ENCODE data around the gene KRTAP2-4.
"Not testable (repeated sequence)": the region's sequence is repeated elsewhere in the genome, so short reads cannot be mapped to it uniquely, and the experiment has no call there.

Gene KRTAP2-4

GRCh38 chr17:41069031-41069430 lies 3.4 kb upstream of the KRTAP2-4 start:
- no peak for DNase-seq

DNA sequence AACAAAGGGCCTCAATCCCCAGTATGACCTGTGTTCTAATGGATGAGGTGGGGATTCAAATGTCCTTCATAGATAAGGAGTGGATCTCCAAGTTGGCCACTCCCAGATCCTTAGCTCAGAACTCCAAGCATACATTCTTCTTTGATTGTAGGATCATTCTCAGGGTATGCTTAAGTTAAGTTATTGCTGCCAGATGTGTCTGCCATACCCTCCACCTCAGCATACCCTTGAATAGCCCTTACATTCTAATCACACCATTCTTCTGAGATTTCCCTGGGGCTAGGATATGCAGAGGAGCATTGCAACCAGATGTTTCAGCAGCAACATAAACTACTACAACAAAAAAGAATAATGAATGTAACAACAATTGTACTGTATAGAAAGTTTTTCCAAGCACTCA lies 1.6 kb upstream of the KRTAP2-4 start:
- DNase-seq, result no peak

- not testable (repeated sequence) for DNase-seq
These were observed 526 bp downstream of the KRTAP2-4 start for GRCh38 chr17:41065016-41065689.

GRCh38 chr17:41064301-41064700 lies 1.4 kb downstream of the KRTAP2-4 start:
- DNase-seq, result no peak

DNA sequence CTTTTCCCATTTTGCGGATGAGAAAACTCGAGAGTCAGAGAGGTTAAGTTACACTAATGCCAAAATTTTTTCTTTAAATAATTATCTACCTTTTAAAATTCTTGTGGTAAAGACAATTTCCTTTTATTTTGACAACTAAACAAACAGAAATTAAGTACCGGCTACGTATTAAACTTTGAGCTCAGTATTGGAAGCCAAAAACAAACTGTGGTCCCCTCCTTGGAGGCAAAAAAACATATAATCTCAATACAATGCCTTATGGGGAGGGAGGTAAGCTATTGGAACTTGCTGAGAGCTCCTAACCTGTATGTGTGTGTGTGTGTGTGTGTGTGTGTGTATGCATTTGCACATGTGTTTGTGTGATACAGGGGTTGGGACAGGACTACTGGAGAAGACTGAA lies 2.2 kb downstream of the KRTAP2-4 start:
- DNase-seq, result no peak

DNA sequence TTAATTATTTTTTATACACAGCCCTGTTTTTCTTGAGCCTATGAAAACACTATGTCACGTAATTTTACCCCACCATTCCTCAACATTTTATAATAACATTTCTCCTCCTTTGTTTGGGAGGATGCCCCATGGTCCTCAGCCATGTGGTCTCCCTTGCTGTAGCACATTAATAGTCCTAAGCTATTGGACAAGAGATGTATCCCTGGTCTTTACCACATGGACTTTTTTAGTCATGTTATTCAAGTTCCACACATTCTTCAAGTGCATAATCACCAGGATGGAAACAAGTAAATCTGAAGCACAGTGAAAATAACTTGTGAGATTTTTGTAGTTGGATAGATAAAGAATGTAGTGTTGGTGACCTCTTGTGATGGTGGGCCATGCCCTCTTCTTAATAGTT lies 3.7 kb downstream of the KRTAP2-4 start:
- DNase-seq, result peak; percentile 61

- DNase-seq, result peak; percentile 90
These were observed 5.6 kb downstream of the KRTAP2-4 start, which contains the start of gene KRTAP2-3 for GRCh38 chr17:41060052-41060604. Gene KRTAP2-3 (minus strand): TSS chr17:41060114. CDS start chr17:41060050, 64 bp downstream.

GRCh38 chr17:41059276-41060051 lies 6.2 kb downstream of the KRTAP2-4 start:
- peak; percentile 69 for DNase-seq

- no peak for DNase-seq
These were observed 6.9 kb downstream of the KRTAP2-4 start for GRCh38 chr17:41058741-41059140.

- DNase-seq, result no peak
These were observed 8.1 kb downstream of the KRTAP2-4 start for GRCh38 chr17:41057547-41057946.

- DNase-seq, result not testable (repeated sequence)
These were observed 10.5 kb downstream of the KRTAP2-4 start, which contains the start of gene KRTAP2-2 for GRCh38 chr17:41055130-41055529. Gene KRTAP2-2 (minus strand): TSS chr17:41055230. CDS start chr17:41055211, 19 bp downstream.

DNA sequence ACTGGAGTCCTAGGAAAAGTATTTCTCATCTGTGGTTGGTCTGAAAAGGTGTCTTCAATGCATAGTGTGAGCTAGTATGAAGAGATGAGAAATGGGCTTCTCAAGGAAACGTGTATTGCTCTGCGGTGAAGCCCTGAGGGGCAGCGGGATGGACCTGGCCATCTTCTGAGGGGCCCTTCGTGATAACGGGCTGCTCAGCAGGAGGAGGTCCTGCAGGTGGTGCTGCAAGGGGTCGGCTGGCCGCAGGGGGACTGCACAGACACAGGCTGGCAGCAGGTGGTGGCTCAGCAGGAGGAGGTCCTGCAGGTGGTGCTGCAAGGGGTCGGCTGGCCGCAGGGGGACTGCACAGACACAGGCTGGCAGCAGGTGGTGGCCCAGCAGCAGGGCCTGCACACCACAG lies 11.1 kb downstream of the KRTAP2-4 start:
- not testable (repeated sequence) for DNase-seq

DNA sequence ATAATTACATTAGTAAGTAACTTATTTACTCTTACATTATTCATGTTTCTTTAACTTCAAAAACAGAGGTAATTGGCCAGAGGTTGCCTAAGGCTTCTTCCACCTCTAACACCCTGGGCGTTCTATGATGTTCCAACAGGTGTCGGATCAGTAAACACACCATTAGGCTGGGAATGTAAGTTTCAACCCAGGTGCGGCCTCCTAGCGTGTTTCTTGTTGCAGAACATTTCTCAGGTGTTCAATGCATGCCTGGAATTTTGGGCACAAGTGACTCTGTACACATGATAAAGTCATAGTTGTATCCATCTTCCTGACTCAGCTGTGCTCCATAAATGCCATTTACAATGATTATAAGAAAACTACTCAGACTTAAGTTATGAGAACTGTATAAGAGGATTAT lies 11.7 kb downstream of the KRTAP2-4 start:
- no peak for DNase-seq

DNA sequence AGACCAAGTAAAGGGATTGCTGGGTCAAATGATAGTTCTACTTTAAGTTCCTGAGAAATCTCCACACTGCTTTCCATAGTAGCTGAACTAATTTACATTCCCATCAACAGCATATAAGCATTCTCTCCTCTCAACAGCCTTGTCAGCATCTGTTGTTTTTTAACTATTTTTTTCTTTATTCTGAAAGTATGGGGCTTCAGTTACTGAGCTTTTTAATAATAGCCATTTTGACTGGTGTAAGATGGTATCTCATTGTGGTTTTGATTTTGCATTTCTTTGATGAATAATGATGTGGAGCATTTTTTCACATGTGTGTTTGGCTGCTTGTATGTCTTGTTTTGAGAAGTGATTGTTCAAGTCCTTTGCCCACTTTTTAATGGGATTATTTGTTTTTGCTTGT lies 13.1 kb downstream of the KRTAP2-4 start:
- no peak for DNase-seq

DNA sequence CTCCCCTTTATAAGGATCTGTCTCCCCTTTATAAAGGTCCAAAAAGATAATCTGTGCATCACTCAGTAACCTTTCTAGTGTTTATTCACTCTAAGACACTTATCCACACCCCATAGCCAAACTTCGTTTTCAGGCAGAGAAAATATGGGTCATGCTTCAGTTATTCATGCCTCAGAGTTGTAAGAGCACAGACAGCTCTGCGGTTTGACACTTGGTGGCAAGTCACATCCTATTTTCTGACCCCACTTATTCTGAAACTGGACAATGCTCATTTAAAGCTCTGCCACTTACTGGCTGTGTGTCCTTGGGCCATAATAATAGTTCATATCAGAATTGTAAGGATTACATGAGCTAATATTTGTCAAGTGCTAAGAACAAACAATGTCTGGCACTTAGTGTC lies 16.6 kb downstream of the KRTAP2-4 start:
- DNase-seq, result no peak

GRCh38 chr17:41048441-41048840 lies 17.2 kb downstream of the KRTAP2-4 start:
- DNase-seq, result no peak

DNA sequence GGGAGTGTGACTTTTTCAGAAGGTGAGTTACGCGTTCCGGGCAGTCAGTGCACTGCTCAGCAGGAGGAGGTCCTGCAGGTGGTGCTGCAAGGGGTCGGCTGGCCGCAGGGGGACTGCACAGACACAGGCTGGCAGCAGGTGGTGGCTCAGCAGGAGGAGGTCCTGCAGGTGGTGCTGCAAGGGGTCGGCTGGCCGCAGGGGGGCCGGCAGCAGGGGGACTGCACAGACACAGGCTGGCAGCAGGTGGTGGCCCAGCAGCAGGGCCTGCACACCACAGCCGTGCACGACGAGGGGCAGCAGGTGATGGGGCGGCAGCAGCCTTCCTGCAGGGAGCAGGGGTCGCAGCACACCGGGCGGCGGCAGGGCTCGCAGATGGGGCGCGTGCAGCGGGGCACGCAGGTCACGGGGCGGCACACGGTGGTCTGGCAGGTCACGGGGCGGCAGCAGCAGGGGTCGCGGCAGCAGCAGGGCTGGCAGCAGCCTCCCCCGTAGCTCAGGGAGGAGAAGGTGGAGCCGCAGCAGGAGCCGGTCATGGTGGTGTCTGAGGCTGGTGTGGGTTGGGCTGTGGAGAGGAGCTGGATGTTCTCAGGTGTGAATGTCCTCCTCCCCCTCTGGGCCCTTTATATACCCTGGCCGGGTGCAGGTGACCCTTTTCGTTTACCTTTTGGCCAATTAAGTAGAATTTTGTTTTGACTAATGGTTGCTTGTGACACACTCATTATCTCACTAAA lies 18.8 kb downstream of the KRTAP2-4 start, which contains the start of gene KRTAP2-1:
TSS of gene KRTAP2-1 (minus strand) at position 582 of the 731 bp plus-strand sequence. CDS start at position 533, 49 bp downstream.
- DNase-seq, result not testable (repeated sequence)

GRCh38 chr17:41042953-41043352 lies 22.7 kb downstream of the KRTAP2-4 start:
- DNase-seq, result no peak

DNA sequence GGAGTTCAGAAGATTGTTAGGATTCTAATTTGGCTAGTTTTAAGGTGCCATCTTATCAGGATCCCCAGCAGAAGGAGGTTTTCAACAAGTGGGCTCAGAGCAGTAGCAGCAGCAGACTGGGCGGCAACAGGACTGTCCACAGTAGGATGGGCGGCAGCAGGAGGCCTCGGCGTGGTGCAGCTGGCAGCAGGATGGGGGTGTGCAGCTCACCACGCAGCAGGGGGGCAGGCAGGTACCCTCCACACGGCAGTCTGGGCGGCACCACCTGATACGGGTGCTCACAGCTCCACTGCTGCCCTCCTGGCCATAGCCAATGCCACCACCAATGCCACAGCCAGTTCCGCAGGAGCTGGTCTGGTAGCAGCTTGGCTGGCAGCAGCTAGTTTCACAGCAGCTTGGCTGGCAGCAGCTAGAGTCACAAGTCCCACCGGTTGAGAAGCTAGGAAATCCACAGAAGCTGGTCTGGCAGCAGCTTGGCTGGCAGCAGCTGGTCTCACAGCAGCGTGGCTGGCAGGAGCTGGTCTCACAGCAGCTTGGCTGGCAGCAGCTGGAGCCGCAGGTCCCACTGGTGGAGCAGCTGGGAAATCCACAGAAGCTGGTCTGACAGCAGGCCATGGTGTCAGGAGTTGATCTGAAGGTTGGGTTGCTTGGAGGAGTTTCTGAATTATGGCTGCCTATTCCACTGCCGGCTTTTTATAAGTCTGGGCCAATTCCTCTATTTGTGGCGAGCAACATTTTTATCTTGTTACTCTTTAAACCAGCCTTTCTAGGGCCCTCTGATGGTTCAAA lies 24.7 kb downstream of the KRTAP2-4 start, which contains the start of gene KRTAP1-1:
TSS of gene KRTAP1-1 (minus strand) at position 668 of the 789 bp plus-strand sequence. CDS start at position 615, 53 bp downstream.
- not testable (repeated sequence) for DNase-seq

GRCh38 chr17:41037853-41038350 lies 27.8 kb downstream of the KRTAP2-4 start:
- no peak for DNase-seq

DNA sequence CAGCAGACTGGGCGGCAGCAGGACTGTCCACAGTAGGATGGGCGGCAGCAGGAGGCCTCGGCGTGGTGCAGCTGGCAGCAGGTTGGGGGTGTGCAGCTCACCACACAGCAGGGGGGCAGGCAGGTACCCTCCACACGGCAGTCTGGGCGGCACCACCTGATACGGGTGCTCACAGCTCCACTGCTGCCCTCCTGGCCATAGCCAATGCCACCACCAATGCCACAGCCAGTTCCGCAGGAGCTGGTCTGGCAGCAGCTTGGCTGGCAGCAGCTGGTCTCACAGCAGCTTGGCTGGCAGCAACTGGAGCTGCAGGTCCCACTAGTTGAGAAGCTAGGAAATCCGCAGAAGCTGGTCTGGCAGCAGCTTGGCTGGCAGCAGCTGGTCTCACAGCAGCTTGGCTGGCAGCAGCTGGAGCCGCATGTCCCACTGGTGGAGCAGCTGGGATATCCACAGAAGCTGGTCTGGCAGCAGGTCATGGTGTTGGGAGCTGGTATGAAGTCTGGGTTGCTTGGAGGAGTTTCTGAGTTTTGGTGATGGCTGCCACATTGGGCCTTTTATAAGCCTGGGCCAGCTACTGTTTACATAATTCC lies 31.2 kb downstream of the KRTAP2-4 start, which contains the start of gene KRTAP1-3:
TSS of gene KRTAP1-3 (minus strand) at position 529 of the 590 bp plus-strand sequence. CDS start at position 476, 53 bp downstream.
- DNase-seq, result not testable (repeated sequence)

Measured in amniotic stem cell (primary cell).